Brain microvascular endothelial cell (primary cell): Measurements from ENCODE around the gene INTS13.
A peak's percentile ranks its signal among the peaks of the same experiment; 100 is the strongest.

Experiments
- DNase-seq: peaks from one replicate; pipeline ENCODE4 v3.0.0-alpha.2; 2020
- H3K27ac ChIP-seq: fragments of 250-450 bp; sonication (Bioruptor Pico); 2 replicates; pipeline ENCODE4 v1.5.1; 2020; ENCODE audit warnings: mild to moderate bottlenecking, moderate library complexity
- H3K27me3 ChIP-seq: fragments of 250-450 bp; sonication (Bioruptor Pico); replicated peaks from 2 replicates; pipeline ENCODE4 v1.5.1; 2020; ENCODE audit warnings: mild to moderate bottlenecking
- H3K36me3 ChIP-seq: fragments of 250-450 bp; sonication (Bioruptor Pico); replicated peaks from 2 replicates; pipeline ENCODE4 v1.5.1; 2020; ENCODE audit warnings: mild to moderate bottlenecking
- H3K4me3 ChIP-seq: 2 replicates; pipeline ENCODE4 v1.5.1; 2011; ENCODE audit warnings: low read depth, mild to moderate bottlenecking, control low read depth, low read length, moderate library complexity
- in situ Hi-C: cut with HindIII; loops from 2 replicates; pipeline ENCODE4 v1.10.0; 2017; ENCODE audit warnings: low sequenced_read_pairs, low pct_ligation_motif_present
- TF ChIP-seq, protein P1 (sequence below): IDR thresholded peaks from 2 replicates; pipeline ENCODE4 v1.5.1; 2011; ENCODE audit warnings: low read depth, mild to moderate bottlenecking, moderate library complexity, low read length, control low read depth, inconsistent platforms; ENCODE audit errors: missing control alignments

The INTS13 gene

DNA sequence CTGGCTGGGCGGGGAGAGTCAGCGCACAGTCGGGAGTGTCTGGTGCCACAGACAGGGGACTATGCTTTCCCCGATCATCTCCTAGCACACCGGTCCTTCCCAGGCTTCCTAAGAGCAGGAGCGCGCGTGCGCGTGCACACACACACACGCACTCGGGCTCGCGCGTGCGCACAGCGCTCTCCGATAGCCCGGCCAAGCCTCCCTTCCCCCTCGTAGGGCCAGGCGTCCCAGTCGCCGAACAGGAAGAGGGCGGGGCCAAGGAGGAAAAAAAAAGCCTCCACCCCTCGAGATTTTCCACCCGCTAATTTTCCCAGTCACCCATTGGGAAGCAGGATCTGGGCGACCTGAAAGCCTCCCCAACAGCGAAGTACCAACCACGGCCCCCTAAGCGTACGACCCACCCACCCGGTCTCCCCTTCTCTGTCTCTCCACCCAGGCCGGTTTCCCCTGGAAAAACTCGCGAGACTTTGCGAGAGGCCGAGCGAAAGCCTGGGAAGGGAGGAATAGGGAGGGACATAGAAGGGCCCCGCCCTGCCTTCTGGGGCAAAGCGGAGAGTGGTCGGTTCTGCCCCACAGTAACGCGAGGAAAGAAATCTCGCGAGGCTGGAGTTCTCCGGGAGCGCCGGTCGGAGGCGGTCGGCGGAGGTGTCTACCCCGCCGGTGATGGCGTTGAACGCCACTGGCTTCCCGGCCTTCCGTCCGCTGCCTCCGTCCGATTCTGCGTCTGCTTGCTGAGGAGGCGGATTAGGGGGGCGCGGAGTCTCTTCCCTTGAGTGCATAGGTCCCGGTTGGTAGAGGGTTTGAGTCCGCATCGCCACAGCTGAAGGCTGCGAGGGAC, at the start of gene INTS13, which contains the start of gene FGFR1OP2:
Gene INTS13, minus strand, starts transcription at position 119 of the 838 bp plus-strand sequence. CDS start 1,178 bp downstream, outside the sequence.
Gene FGFR1OP2, plus strand, starts transcription at position 608 of the 838 bp plus-strand sequence. CDS start 15,689 bp downstream, outside the sequence.
- Histone ChIP-seq H3K27ac (peak within 1 kb of the TSS; percentile 97), H3K4me3 (peak within 1 kb of the TSS; percentile 96), H3K27me3 (no peaks in the 10 kb centered on the region), H3K36me3 (peaks cover 3% of the 10 kb centered on the region)
- TF ChIP-seq, protein P1, sequence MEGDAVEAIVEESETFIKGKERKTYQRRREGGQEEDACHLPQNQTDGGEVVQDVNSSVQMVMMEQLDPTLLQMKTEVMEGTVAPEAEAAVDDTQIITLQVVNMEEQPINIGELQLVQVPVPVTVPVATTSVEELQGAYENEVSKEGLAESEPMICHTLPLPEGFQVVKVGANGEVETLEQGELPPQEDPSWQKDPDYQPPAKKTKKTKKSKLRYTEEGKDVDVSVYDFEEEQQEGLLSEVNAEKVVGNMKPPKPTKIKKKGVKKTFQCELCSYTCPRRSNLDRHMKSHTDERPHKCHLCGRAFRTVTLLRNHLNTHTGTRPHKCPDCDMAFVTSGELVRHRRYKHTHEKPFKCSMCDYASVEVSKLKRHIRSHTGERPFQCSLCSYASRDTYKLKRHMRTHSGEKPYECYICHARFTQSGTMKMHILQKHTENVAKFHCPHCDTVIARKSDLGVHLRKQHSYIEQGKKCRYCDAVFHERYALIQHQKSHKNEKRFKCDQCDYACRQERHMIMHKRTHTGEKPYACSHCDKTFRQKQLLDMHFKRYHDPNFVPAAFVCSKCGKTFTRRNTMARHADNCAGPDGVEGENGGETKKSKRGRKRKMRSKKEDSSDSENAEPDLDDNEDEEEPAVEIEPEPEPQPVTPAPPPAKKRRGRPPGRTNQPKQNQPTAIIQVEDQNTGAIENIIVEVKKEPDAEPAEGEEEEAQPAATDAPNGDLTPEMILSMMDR = no peak
- DNase-seq = peak; percentile 97
- in situ Hi-C loops = no loop called here

DNA sequence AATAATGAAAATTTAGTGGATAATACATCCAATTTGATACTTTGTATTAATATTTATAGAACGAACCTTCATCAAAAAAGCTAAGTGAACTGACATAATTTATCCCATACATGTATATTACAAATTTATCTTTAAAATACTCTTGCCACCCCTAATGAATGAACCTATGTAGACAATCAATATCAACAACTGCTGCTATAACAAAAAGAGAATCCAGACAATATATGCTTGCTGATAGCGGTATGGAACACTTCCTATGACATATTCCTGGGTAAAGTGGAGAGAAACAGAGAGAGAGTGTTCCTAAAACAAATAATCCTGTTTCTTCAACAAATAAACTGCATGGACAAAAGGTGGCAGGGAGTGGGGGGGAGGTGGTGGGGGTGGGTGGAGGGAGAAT, 45.1 kb upstream of the INTS13 start:
- DNase-seq = no peak
- H3K4me3 ChIP-seq = no peak overlapping the region
- TF ChIP-seq, protein P1 = no peak
- H3K27ac ChIP-seq = no peak overlapping the region
- in situ Hi-C loops = no loop called here
- H3K27me3 ChIP-seq = no peaks in the 10 kb centered on the region
- no peaks in the 10 kb centered on the region for H3K36me3 ChIP-seq

DNA sequence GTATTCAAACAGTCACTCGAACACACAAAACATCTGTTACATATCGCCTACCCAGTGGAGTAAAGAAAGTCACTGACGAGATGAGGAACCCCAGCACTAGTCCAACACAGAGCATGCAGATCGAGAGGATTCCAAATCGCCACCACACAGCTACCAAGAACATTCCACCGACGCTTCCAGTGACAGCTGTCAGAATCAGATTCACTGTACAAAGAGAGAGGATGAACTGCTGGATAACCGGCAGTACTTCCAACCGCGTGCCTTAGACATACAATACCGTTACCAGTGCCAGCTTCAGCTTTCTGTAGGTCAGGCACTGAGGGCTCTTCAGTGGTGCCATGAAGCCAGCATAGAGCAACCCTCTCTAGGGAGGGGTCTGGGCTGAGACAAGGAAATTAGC, 42.0 kb upstream of the INTS13 start:
- Histone ChIP-seq H3K27ac (no peak overlapping the region), H3K27me3 (no peaks in the 10 kb centered on the region), H3K4me3 (no peak overlapping the region), H3K36me3 (no peaks in the 10 kb centered on the region)
- in situ Hi-C loops = no loop called here
- no peak for DNase-seq
- TF ChIP-seq, protein P1 = no peak

DNA sequence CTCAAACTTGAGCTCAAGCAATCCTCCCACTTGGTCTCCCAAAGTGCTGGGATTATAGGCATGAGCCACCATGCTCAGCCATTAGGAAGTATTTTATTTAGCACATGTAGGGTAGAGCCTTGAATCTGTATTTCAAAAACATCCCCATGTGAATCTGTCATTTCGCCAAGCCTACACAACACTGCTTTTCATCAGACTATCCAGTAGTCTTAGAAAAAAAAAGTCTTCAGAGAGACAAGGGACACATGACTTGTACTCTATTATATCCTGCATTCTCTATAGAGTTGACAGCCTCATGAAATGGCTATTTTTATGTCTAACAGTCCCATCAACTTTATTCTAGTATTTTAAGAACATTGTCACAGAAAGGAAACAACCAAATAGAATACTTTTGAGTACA, 41.0 kb upstream of the INTS13 start:
- no peaks in the 10 kb centered on the region for H3K27me3 ChIP-seq
- H3K36me3 ChIP-seq = peaks cover 2% of the 10 kb centered on the region
- in situ Hi-C loops = no loop called here
- H3K4me3 ChIP-seq = no peak overlapping the region
- DNase-seq = no peak
- TF ChIP-seq, protein P1 = no peak
- H3K27ac ChIP-seq = no peak overlapping the region

- Histone ChIP-seq H3K27ac (no peak overlapping the region), H3K27me3 (no peaks in the 10 kb centered on the region), H3K4me3 (no peak overlapping the region), H3K36me3 (peaks cover 8% of the 10 kb centered on the region)
- DNase-seq = no peak
- in situ Hi-C loops = no loop called here
- TF ChIP-seq, protein P1 = no peak
These were observed 38.9 kb upstream of the INTS13 start for GRCh38 chr12:26976687-26977086.

- in situ Hi-C loops = no loop called here
- no peak for DNase-seq
These were observed 34.2 kb upstream of the INTS13 start for GRCh38 chr12:26971963-26972362.

More at GRCh38 chr12:26971963-26972362, 34.2 kb upstream of the INTS13 start:
- H3K27ac ChIP-seq = no peak overlapping the region
- TF ChIP-seq, protein P1 = no peak
- H3K4me3 ChIP-seq = no peak overlapping the region
- H3K27me3 ChIP-seq = no peaks in the 10 kb centered on the region
- H3K36me3 ChIP-seq = peaks cover 13% of the 10 kb centered on the region
